HepG2 (cell line): ENCODE results near the gene COASY. TPM values are rescaled to one million over a fixed set of nuclear protein-coding genes. Genes with fewer than 3 reads are reported as not detected.

Source experiments
- ARNTL ChIP-seq: sonication (generic); formaldehyde crosslinking; IDR thresholded peaks from 2 replicates; pipeline ENCODE4 v1.4.0; 2020; ENCODE audit warnings: mild to moderate bottlenecking, missing genetic modification reagents
- BORCS8-MEF2B ChIP-seq: sonication (generic); formaldehyde crosslinking; IDR thresholded peaks from 2 replicates; pipeline ENCODE4 v1.8.0; 2022; ENCODE audit warnings: mild to moderate bottlenecking, missing genetic modification reagents
- CC2D1A ChIP-seq: sonication (generic); formaldehyde crosslinking; IDR thresholded peaks from 2 replicates; pipeline ENCODE4 v1.8.1; 2023; ENCODE audit warnings: mild to moderate bottlenecking, missing genetic modification reagents
- GTF2F1 ChIP-seq: fragments of 150-350 bp; IDR thresholded peaks from 2 replicates; pipeline ENCODE4 v1.6.1; 2014; ENCODE audit warnings: low read length
- HOXA7 ChIP-seq: sonication (generic); formaldehyde crosslinking; IDR thresholded peaks from 2 replicates; pipeline ENCODE4 v1.8.1; 2022; ENCODE audit warnings: mild to moderate bottlenecking, missing genetic modification reagents, moderate library complexity
- KDM1A ChIP-seq: IDR thresholded peaks from 2 replicates; pipeline ENCODE4 v1.6.1; 2016; ENCODE audit warnings: missing compliant biosample characterization
- KLF12 ChIP-seq: sonication (generic); formaldehyde crosslinking; IDR thresholded peaks from 2 replicates; pipeline ENCODE4 v1.4.0; 2020; ENCODE audit warnings: missing genetic modification reagents, borderline replicate concordance
- MAFG ChIP-seq: sonication (generic); formaldehyde crosslinking; IDR thresholded peaks from 2 replicates; pipeline ENCODE4 v1.5.1; 2020; ENCODE audit warnings: mild to moderate bottlenecking, missing genetic modification reagents
- MEIS2 ChIP-seq: sonication (generic); formaldehyde crosslinking; IDR thresholded peaks from 2 replicates; pipeline ENCODE4 v1.9.0; 2021; ENCODE audit warnings: mild to moderate bottlenecking, missing genetic modification reagents
- NCOR1 ChIP-seq: fragments of 200-600 bp; sonication (generic); IDR thresholded peaks from 2 replicates; pipeline ENCODE4 v1.7.0; 2017; ENCODE audit warnings: antibody characterized with exemption, low read length, borderline replicate concordance
- PAWR ChIP-seq: sonication (generic); formaldehyde crosslinking; IDR thresholded peaks from 2 replicates; pipeline ENCODE4 v1.4.0; 2020; ENCODE audit warnings: missing genetic modification reagents, mild to moderate bottlenecking, borderline replicate concordance
- PLSCR1 ChIP-seq: sonication (generic); formaldehyde crosslinking; IDR thresholded peaks from 2 replicates; pipeline ENCODE4 v1.5.0; 2020; ENCODE audit warnings: missing genetic modification reagents, mild to moderate bottlenecking, borderline replicate concordance
- RELA ChIP-seq: sonication (generic); formaldehyde crosslinking; IDR thresholded peaks from 2 replicates; pipeline ENCODE4 v1.4.0; 2020; ENCODE audit warnings: missing genetic modification reagents
- SATB2 ChIP-seq: sonication (generic); formaldehyde crosslinking; IDR thresholded peaks from 2 replicates; pipeline ENCODE4 v1.5.0; 2020; ENCODE audit warnings: missing genetic modification reagents
- THAP8 ChIP-seq: sonication (generic); formaldehyde crosslinking; IDR thresholded peaks from 2 replicates; pipeline ENCODE4 v1.5.1; 2020; ENCODE audit warnings: missing genetic modification reagents, mild to moderate bottlenecking, borderline replicate concordance
- ZBTB3 ChIP-seq: sonication (generic); formaldehyde crosslinking; IDR thresholded peaks from 2 replicates; pipeline ENCODE4 v1.4.0; 2020; ENCODE audit warnings: low read depth, mild to moderate bottlenecking, moderate library complexity, missing genetic modification reagents, borderline replicate concordance
- ZBTB43 ChIP-seq: sonication (generic); formaldehyde crosslinking; conservative IDR thresholded peaks from 2 replicates; pipeline ENCODE4 v1.4.0; 2020; ENCODE audit warnings: missing genetic modification reagents
- ZMAT3 ChIP-seq: sonication (generic); formaldehyde crosslinking; conservative IDR thresholded peaks from 2 replicates; pipeline ENCODE4 v1.7.0; 2021; ENCODE audit warnings: missing genetic modification reagents
- ZNF20 ChIP-seq: sonication (generic); formaldehyde crosslinking; IDR thresholded peaks from 2 replicates; pipeline ENCODE4 v1.4.0; 2020; ENCODE audit warnings: mild to moderate bottlenecking, moderate library complexity, missing genetic modification reagents
- ZNF441 ChIP-seq: sonication (generic); formaldehyde crosslinking; IDR thresholded peaks from 2 replicates; pipeline ENCODE4 v1.7.0; 2021; ENCODE audit warnings: missing genetic modification reagents, borderline replicate concordance
- ZNF468 ChIP-seq: sonication (generic); formaldehyde crosslinking; IDR thresholded peaks from 2 replicates; pipeline ENCODE4 v1.8.0; 2022; ENCODE audit warnings: mild to moderate bottlenecking, moderate library complexity, missing genetic modification reagents
- ZNF513 ChIP-seq: sonication (generic); formaldehyde crosslinking; conservative IDR thresholded peaks from 2 replicates; pipeline ENCODE4 v1.5.0; 2020; ENCODE audit warnings: missing genetic modification reagents
- ZNF550 ChIP-seq: sonication (generic); formaldehyde crosslinking; IDR thresholded peaks from 2 replicates; pipeline ENCODE4 v1.4.0; 2020; ENCODE audit warnings: mild to moderate bottlenecking, missing genetic modification reagents, borderline replicate concordance
- ZNF576 ChIP-seq: sonication (generic); formaldehyde crosslinking; IDR thresholded peaks from 2 replicates; pipeline ENCODE4 v1.4.0; 2020; ENCODE audit warnings: mild to moderate bottlenecking, missing genetic modification reagents
- ZNF589 ChIP-seq: sonication (generic); formaldehyde crosslinking; conservative IDR thresholded peaks from 2 replicates; pipeline ENCODE4 v1.8.0; 2022; ENCODE audit warnings: mild to moderate bottlenecking, moderate library complexity, missing genetic modification reagents
- ZNF790 ChIP-seq: sonication (generic); formaldehyde crosslinking; IDR thresholded peaks from 2 replicates; pipeline ENCODE4 v1.8.0; 2022; ENCODE audit warnings: missing genetic modification reagents, mild to moderate bottlenecking, borderline replicate concordance
- polyA plus RNA-seq, 8 experiments: library from polyadenylated mRNA; depleted of rRNA in 3 of 8; stranded (reverse) in 7 of 8; unstranded in 1 of 8; fragments of >200 nt; fragmentation: Illumina TruSeq in 4 of 8; extraction: Trizol in 4 of 8; gene quantifications; 2 replicates each; pipeline versions ENCODE4 v1.2.1 to v1.2.3, GENCODE V29; 2011 to 2016; ENCODE audit warnings: low read depth in 4 of 8, missing spikeins in 1 of 8, mixed read lengths in 1 of 8; ENCODE audit not compliant: insufficient read depth in 1 of 8
- total RNA-seq, 5 experiments: library from RNA; depleted of rRNA; stranded (reverse); fragments of >200 nt; fragmentation: Illumina TruSeq; extraction: Trizol; gene quantifications; 2 replicates each; pipeline ENCODE4 v1.2.3, GENCODE V29; 2016; ENCODE audit warnings: low read depth in 1 of 5

Gene COASY
- total and polyA plus RNA-seq, 2 of the 13 experiments (the other 11 are each of a cell fraction or from before 2014, with no cell fraction given): 90.7 to 125 TPM

GRCh38 chr17:42562388-42563142, 617 bp downstream of the COASY start (continued):
- TF ChIP-seq ZNF790 (CRISPR knock-in tag): no peak
- TF ChIP-seq MAFG: no peak
- TF ChIP-seq ZNF20: no peak
- TF ChIP-seq NCOR1: no peak; the same call in 1 of the 2 replicates
- TF ChIP-seq ZNF441 (CRISPR knock-in tag): no peak; the same call in 1 of the 2 replicates
- TF ChIP-seq ZNF589 (CRISPR knock-in tag): no peak
- TF ChIP-seq RELA: no peak
- TF ChIP-seq PAWR (CRISPR knock-in tag): no peak
- no peak for TF ChIP-seq CC2D1A (CRISPR knock-in tag)
- 0 out of 2 replicates have a peak, but pooled peaks have one; percentile 65 for TF ChIP-seq PLSCR1 (CRISPR knock-in tag)
- peak; percentile 16; the same call in 1 of the 2 replicates for TF ChIP-seq ZNF576 (CRISPR knock-in tag)
- TF ChIP-seq ARNTL (CRISPR knock-in tag): 0 out of 2 replicates have a peak, but pooled peaks have one; percentile 13
- 0 out of 2 replicates have a peak, but pooled peaks have one; percentile 48 for TF ChIP-seq BORCS8-MEF2B (CRISPR knock-in tag)
- TF ChIP-seq ZNF468: peak; percentile 37; the same call in 1 of the 2 replicates
- TF ChIP-seq MEIS2 (CRISPR knock-in tag): peak; percentile 11; the same call in 1 of the 2 replicates
- no peak for TF ChIP-seq HOXA7 (CRISPR knock-in tag)
- TF ChIP-seq KDM1A (CRISPR knock-in tag): no peak
- peak; percentile 23; the same call in 1 of the 2 replicates for TF ChIP-seq THAP8
- no peak for TF ChIP-seq ZNF550 (CRISPR knock-in tag)
- no peak for TF ChIP-seq KLF12 (CRISPR knock-in tag)
- peak; percentile 37; the same call in 1 of the 2 replicates for TF ChIP-seq ZMAT3 (CRISPR knock-in tag)
- TF ChIP-seq ZNF513: no peak
- TF ChIP-seq ZBTB3 (CRISPR knock-in tag): peak; percentile 35; the same call in 1 of the 2 replicates
- TF ChIP-seq GTF2F1: no peak
- TF ChIP-seq SATB2 (CRISPR knock-in tag): peak; percentile 34; the same call in 1 of the 2 replicates
- TF ChIP-seq ZBTB43: no peak
